Adrenal gland (tissue), 12 donors: ENCODE measurements around the gene OPN4. TPM values are rescaled to one million over a fixed set of nuclear protein-coding genes. Genes with fewer than 3 reads are reported as not detected.

Experiments used
- DNase-seq, 7 donors: peaks; one replicate each; pipeline ENCODE4 v3.0.0-alpha.2; 2019 to 2020
- H3K27ac ChIP-seq, 5 donors: fragments of 200-600 bp; sonication (generic) in 4 of 5; 1 replicate in 3 of 5; 2 replicates in 2 of 5; pipeline versions ENCODE4 v1.5.1 to v1.8.0; 2016 to 2020; ENCODE audit warnings: mild to moderate bottlenecking in 1 of 5
- H3K27me3 ChIP-seq: fragments of 200-600 bp; 2 replicates; pipeline ENCODE4 v1.8.0; 2021
- H3K36me3 ChIP-seq, 2 donors: fragments of 200-600 bp; replicated peaks in 1 of 2; 1 replicate in 1 of 2; 2 replicates in 1 of 2; pipeline versions ENCODE4 v1.5.1 to v1.8.0; 2018 to 2022
- H3K4me1 ChIP-seq, 2 donors: fragments of 200-600 bp; replicated peaks in 1 of 2; 1 replicate in 1 of 2; 2 replicates in 1 of 2; pipeline versions ENCODE4 v1.5.1 to v1.8.0; 2018 to 2021
- H3K4me3 ChIP-seq, 4 donors: fragments of 200-600 bp; sonication (generic) in 3 of 4; one replicate each; pipeline ENCODE4 v1.5.1; 2016 to 2018
- H3K9me3 ChIP-seq, 3 donors: fragments of 200-600 bp; sonication (generic) in 1 of 3; replicated peaks in 1 of 3; 1 replicate in 2 of 3; 2 replicates in 1 of 3; pipeline versions ENCODE4 v1.5.1 to v1.8.0; 2016 to 2021
- CTCF ChIP-seq, 6 experiments: fragments of 450-650 bp in 4 of 6; fragments of 200-600 bp in 2 of 6; sonication (generic) in 1 of 6; IDR thresholded peaks; 1 replicate in 5 of 6; 2 replicates in 1 of 6; pipeline versions ENCODE4 v1.5.1 to v1.8.0; 2016 to 2021; ENCODE audit warnings: antibody characterized with exemption in 6 of 6, mild to moderate bottlenecking in 2 of 6, moderate library complexity in 1 of 6
- POLR2A ChIP-seq, 2 donors: fragments of 450-650 bp; IDR thresholded peaks; one replicate each; pipeline ENCODE4 v1.6.1; 2017; ENCODE audit warnings: antibody characterized with exemption in 2 of 2, mild to moderate bottlenecking in 2 of 2, moderate library complexity in 1 of 2
- WGBS, 4 donors: extraction: QIAGEN DNeasy Blood & Tissue Kit in 2 of 4; methylation state at CpG; one replicate each; pipeline versions ENCODE4 v1.1.5 to v1.1.7; 2013 to 2017; 5-methylcytosine and 5-hydroxymethylcytosine counted together
- intact Hi-C, 2 donors: fragments of 100-400 bp; cut with DNase I; formaldehyde crosslinking; loops; one replicate each; pipeline versions ENCODE4 v1.14.1 to v1.15.0; 2022 to 2023
- polyA plus RNA-seq, 3 donors: library from polyadenylated mRNA; stranded (reverse); fragments of 200-250 nt in 2 of 3; fragments of 350-450 nt in 1 of 3; fragmentation: Illumina TruSeq in 1 of 3; extraction: RNeasy Lipid Tissue Mini Kit (QIAGEN cat#74804) in 1 of 3; gene quantifications; one replicate each; pipeline ENCODE4 v1.2.3, GENCODE V29; 2013 to 2014
- total RNA-seq, 9 donors: library from RNA; depleted of rRNA in 4 of 9; stranded (reverse); fragments of >200 nt in 4 of 9; fragments of 120-200 nt in 1 of 9; fragmentation: NEBNext Ultra II Directional in 1 of 9; extraction: Animal tissue kit (Norgen Biotek cat#: 25700) in 1 of 9; gene quantifications; one replicate each; pipeline versions ENCODE4 v1.1.0 to v1.2.4, GENCODE V29; 2013 to 2023
- donor health status: healthy with polysubstance abuse.
- donor health status: Bipolar disorder and iron deficiency.
- donor health status: DM: yes; HTN: yes; CAD: no.
- donor health status: DM: no; HTN: no; CAD: no.
- donor health status: DM: no; HTN: no; CAD: no.
- donor health status: DM: yes; HTN: yes; CAD: no.

Gene OPN4
- total and polyA plus RNA-seq, 12 donors, result 0.28 to 1.2 (median 0.30) TPM; not detected in 7

DNA sequence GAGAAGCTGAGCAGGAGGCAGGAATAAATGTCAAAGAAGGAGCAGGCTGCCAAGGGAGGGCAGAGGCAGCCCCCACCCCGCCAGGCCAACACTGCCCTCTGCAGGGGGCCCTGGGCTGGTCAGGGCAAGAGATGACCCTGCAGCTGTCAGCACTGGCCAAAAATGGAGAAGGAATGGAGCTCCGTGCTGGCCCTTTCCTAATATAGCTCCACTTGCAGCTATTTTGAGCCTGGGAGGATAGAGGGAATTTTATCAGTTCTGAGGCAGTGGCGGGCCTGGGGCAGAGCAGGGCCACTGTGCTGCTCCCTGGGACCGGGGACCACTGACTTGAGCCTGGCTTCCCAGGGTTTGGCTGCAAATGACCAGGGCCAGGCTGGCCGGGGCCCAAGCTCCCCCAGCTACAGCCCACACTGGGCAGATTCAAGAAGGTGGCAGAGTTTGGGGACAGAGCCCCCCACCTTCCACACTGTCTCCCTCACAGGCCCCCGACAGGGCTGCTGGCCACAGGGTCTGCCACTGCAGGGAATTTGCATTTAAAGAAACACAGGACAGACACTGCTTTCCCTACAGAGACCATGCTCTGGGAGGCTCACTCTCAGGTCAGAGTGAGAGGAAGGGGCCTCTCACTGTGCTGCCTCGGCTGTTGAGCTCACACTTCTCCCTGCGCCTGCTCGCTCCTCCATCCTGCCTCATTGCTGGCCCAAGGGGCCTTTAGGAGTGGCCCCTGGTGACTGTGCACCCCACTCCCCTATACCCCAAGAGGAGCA is 30.2 kb downstream of the OPN4 start:
- H3K27ac ChIP-seq, result peak overlapping the region in 1 of 5 donors; percentile 17
- H3K9me3 ChIP-seq, result no peaks in the 10 kb centered on the region
- TF ChIP-seq CTCF (IDR thresholded peaks at IDR 0.05) (peak in 3 of 6 experiments; percentile 44 to 48 (median 47)), POLR2A (IDR thresholded peaks at IDR 0.05) (no peak)
- 48 to 56% (median 50%) methylated on average over 6 to 9 of the region's 9 CpGs for WGBS, 4 donors
- no peaks in the 10 kb centered on the region for H3K27me3 ChIP-seq
- peaks cover 0 to 6% of the 10 kb centered on the region in 2 donors for H3K4me1 ChIP-seq
- no peak overlapping the region for H3K4me3 ChIP-seq
- intact Hi-C loops, result no loop called here
- DNase-seq, result peak in 4 of 7 donors; percentile 22 to 63 (median 50)
- H3K36me3 ChIP-seq, result no peaks in the 10 kb centered on the region

GRCh38 chr10:86685416-86685815 is 31.1 kb downstream of the OPN4 start:
- 86 to 92% (median 90%) methylated on average over 9 of the region's 9 CpGs for WGBS, 4 donors
- intact Hi-C loops, result no loop called here
- peaks cover 0 to 6% of the 10 kb centered on the region in 2 donors for H3K4me1 ChIP-seq

GRCh38 chr10:86685893-86686632 is 31.7 kb downstream of the OPN4 start:
- 68 to 76% (median 69%) methylated on average over 7 to 13 of the region's 13 CpGs for WGBS, 4 donors
- H3K27me3 ChIP-seq, result no peaks in the 10 kb centered on the region
- no peaks in the 10 kb centered on the region for H3K36me3 ChIP-seq
- H3K27ac ChIP-seq, result no peak overlapping the region
- intact Hi-C loops, result no loop called here
- TF ChIP-seq POLR2A (IDR thresholded peaks at IDR 0.05) (no peak), CTCF (IDR thresholded peaks at IDR 0.05) (no peak)
- DNase-seq, result no peak
- H3K4me1 ChIP-seq, result peaks cover 0 to 6% of the 10 kb centered on the region in 2 donors
- no peak overlapping the region for H3K4me3 ChIP-seq
- no peaks in the 10 kb centered on the region for H3K9me3 ChIP-seq

More at GRCh38 chr10:86685416-86685815, 31.1 kb downstream of the OPN4 start:
- H3K27me3 ChIP-seq, result no peaks in the 10 kb centered on the region
- TF ChIP-seq CTCF (IDR thresholded peaks at IDR 0.05) (no peak), POLR2A (IDR thresholded peaks at IDR 0.05) (no peak)
- no peaks in the 10 kb centered on the region for H3K9me3 ChIP-seq
- H3K4me3 ChIP-seq, result no peak overlapping the region
- H3K27ac ChIP-seq, result no peak overlapping the region
- no peak for DNase-seq
- no peaks in the 10 kb centered on the region for H3K36me3 ChIP-seq

DNA sequence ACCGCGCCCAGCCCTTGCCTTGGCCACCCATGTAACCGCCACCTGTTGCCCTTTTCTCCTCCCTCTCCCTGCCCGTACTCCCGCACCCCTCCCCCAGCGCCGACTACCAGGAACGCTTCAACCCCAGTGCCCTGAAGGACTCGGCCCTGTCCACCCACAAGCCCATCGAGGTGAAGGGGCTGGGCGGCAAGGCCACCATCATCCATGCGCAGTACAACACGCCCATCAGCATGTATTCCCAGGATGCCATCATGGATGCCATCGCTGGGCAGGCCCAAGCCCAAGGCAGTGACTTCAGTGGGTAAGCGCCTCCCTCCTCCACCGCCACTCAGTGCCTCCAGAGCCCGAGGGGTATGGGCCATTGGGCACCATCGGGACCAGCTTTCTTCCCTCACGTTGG is 32.6 kb downstream of the OPN4 start:
- no peaks in the 10 kb centered on the region for H3K36me3 ChIP-seq
- no peak overlapping the region for H3K27ac ChIP-seq
- WGBS, 4 donors, result 79 to 87% (median 82%) methylated on average over 13 to 19 of the region's 19 CpGs
- peaks cover 0 to 6% of the 10 kb centered on the region in 2 donors for H3K4me1 ChIP-seq
- H3K4me3 ChIP-seq, result no peak overlapping the region
- TF ChIP-seq POLR2A (IDR thresholded peaks at IDR 0.05), result no peak
- no peak for TF ChIP-seq CTCF (IDR thresholded peaks at IDR 0.05)
- no peaks in the 10 kb centered on the region for H3K27me3 ChIP-seq
- H3K9me3 ChIP-seq, result no peaks in the 10 kb centered on the region
- DNase-seq, result no peak
- intact Hi-C loops, result no loop called here
